PC-3 (cell line): ENCODE data around the gene DDI2. TPM values are rescaled to one million over a fixed set of nuclear protein-coding genes. Genes with fewer than 3 reads are reported as not detected.

Experiments used
- ATAC-seq: fragments of 200-7000 bp; cut with Tn5 transposase; 2 replicates; pipeline ENCODE4 v1.9.1; 2020; ENCODE audit warnings: mild to moderate bottlenecking, moderate library complexity
- BruUV-seq: library from RNA; stranded (reverse); fragments of 400-500 nt; replicated peaks from 2 replicates; lab custom pipeline; 2021; lab: Mats Ljungman, UMichigan
- CTCF ChIA-PET: fragments of 300-600 bp; sonication (Branson Sonifier 250); formaldehyde crosslinking; loops from one replicate; lab custom pipeline; 2022; ENCODE audit warnings: antibody characterized with exemption; lab: Charles Lee
- POLR2A ChIA-PET: fragments of 300-600 bp; sonication (Branson Sonifier 250); formaldehyde crosslinking; loops from one replicate; lab custom pipeline; 2022; ENCODE audit warnings: antibody characterized with exemption; ENCODE audit not compliant: unreplicated experiment; lab: Charles Lee
- DNase-seq: peaks from one replicate; pipeline ENCODE4 v3.0.0-alpha.2; 2015
- H2AFZ ChIP-seq: fragments of 300-600 bp; sonication (generic); 2 replicates; pipeline ENCODE4 v1.6.0; 2016; ENCODE audit warnings: antibody characterized with exemption, low read length
- H3F3A ChIP-seq: fragments of 300-600 bp; sonication (generic); one replicate; pipeline ENCODE4 v1.6.0; 2017; ENCODE audit warnings: antibody characterized with exemption, low read length, control low read depth, mild to moderate bottlenecking; ENCODE audit not compliant: unreplicated experiment
- H3K27ac ChIP-seq: fragments of 300-600 bp; sonication (generic); 2 replicates; pipeline ENCODE4 v1.5.1; 2016; ENCODE audit warnings: mild to moderate bottlenecking, low read length
- H3K27me3 ChIP-seq: fragments of 300-600 bp; sonication (generic); 2 replicates; pipeline ENCODE4 v1.6.1; 2016; ENCODE audit warnings: low read length, mixed read lengths
- H3K36me3 ChIP-seq: fragments of 300-600 bp; sonication (generic); 2 replicates; pipeline ENCODE4 v1.6.1; 2016; ENCODE audit warnings: low read depth, mixed run types, low read length, mixed read lengths
- H3K4me1 ChIP-seq: fragments of 300-600 bp; sonication (generic); 2 replicates; pipeline ENCODE4 v1.5.1; 2016; ENCODE audit warnings: low read length; ENCODE audit not compliant: insufficient read depth
- H3K4me2 ChIP-seq: fragments of 300-600 bp; sonication (generic); 2 replicates; pipeline ENCODE4 v1.6.0; 2016; ENCODE audit warnings: low read length
- H3K4me3 ChIP-seq: fragments of 300-600 bp; sonication (generic); 2 replicates; pipeline ENCODE4 v1.5.1; 2016; ENCODE audit warnings: mild to moderate bottlenecking, low read length, mixed read lengths
- H3K79me2 ChIP-seq: fragments of 300-600 bp; sonication (generic); 2 replicates; pipeline ENCODE4 v1.6.1; 2017; ENCODE audit warnings: low read length, mixed read lengths
- H3K9ac ChIP-seq: fragments of 300-600 bp; sonication (generic); 2 replicates; pipeline ENCODE4 v1.6.0; 2016; ENCODE audit warnings: mild to moderate bottlenecking, low read length
- H3K9me2 ChIP-seq: fragments of 300-600 bp; sonication (generic); replicated peaks from 2 replicates; pipeline ENCODE4 v1.6.1; 2016; ENCODE audit warnings: mixed run types, low read length, mixed read lengths
- H3K9me3 ChIP-seq: fragments of 300-600 bp; sonication (generic); 2 replicates; pipeline ENCODE4 v1.6.1; 2016; ENCODE audit warnings: low read length, mixed read lengths
- H4K20me1 ChIP-seq: fragments of 300-600 bp; sonication (generic); 2 replicates; pipeline ENCODE4 v1.6.1; 2016; ENCODE audit warnings: low read length, mixed read lengths
- CTCF ChIP-seq: fragments of 300-600 bp; sonication (generic); conservative IDR thresholded peaks from 2 replicates; pipeline ENCODE4 v1.5.1; 2017; ENCODE audit warnings: antibody characterized with exemption, low read depth, mild to moderate bottlenecking, low read length
- EZH2 ChIP-seq: fragments of 300-600 bp; sonication (generic); IDR thresholded peaks from one replicate; pipeline ENCODE4 v1.6.1; 2017; ENCODE audit warnings: antibody characterized with exemption, mild to moderate bottlenecking, low read length; ENCODE audit not compliant: unreplicated experiment
- EZH2phosphoT487 ChIP-seq: fragments of 300-600 bp; sonication (generic); IDR thresholded peaks from 2 replicates; pipeline ENCODE4 v1.6.1; 2018; ENCODE audit warnings: mild to moderate bottlenecking, antibody characterized with exemption, low read length, borderline replicate concordance
- intact Hi-C: fragments of 100-400 bp; cut with micrococcal nuclease; formaldehyde crosslinking; loops from 2 replicates; pipeline ENCODE4 v1.9.0; 2023
- total RNA-seq: library from RNA; depleted of rRNA; stranded (reverse); fragments of >200 nt; gene quantifications from 2 replicates; pipeline ENCODE4 v1.2.3, GENCODE V29; 2014

The DDI2 gene
- total RNA-seq, 1 experiment from 2014 or later, result 15.0 TPM

GRCh38 chr1:15704526-15705183 is 87.4 kb downstream of the DDI2 start:
- no peak overlapping the region for H3K4me2 ChIP-seq
- no peak overlapping the region for H3K4me3 ChIP-seq
- peaks cover 22% of the 10 kb centered on the region for H3K79me2 ChIP-seq
- no peak overlapping the region for H2AFZ ChIP-seq
- H3K4me1 ChIP-seq, result no peaks in the 10 kb centered on the region; the same call in 1 of the 2 replicates
- H3K36me3 ChIP-seq, result no peaks in the 10 kb centered on the region
- no peaks in the 10 kb centered on the region for H3K9me2 ChIP-seq
- no peak for ATAC-seq
- no peak overlapping the region for H3K9ac ChIP-seq
- POLR2A ChIA-PET, result interaction anchor here (0.6 kb wide), 2 partner anchors 37 to 42 kb away, joined by 3 to 4 read pairs; no protein-coding TSS in a partner anchor
- DNase-seq, result no peak
- intact Hi-C loops, result no loop called here
- BruUV-seq, result no TSS peak
- no peaks in the 10 kb centered on the region for H3K9me3 ChIP-seq
- H4K20me1 ChIP-seq, result no peaks in the 10 kb centered on the region
- TF ChIP-seq CTCF (no peak), EZH2phosphoT487 (no peak), EZH2 (no peak)
- CTCF ChIA-PET, result no interaction called here
- H3F3A ChIP-seq, result no peaks in the 10 kb centered on the region
- no peaks in the 10 kb centered on the region for H3K27me3 ChIP-seq
- no peak overlapping the region for H3K27ac ChIP-seq

- no peaks in the 10 kb centered on the region for H3K36me3 ChIP-seq
- H3K27ac ChIP-seq, result no peak overlapping the region
- H3F3A ChIP-seq, result no peaks in the 10 kb centered on the region
- H3K27me3 ChIP-seq, result no peaks in the 10 kb centered on the region
- ChIA-PET CTCF (no interaction called here), POLR2A (interaction anchor here (0.6 kb wide), 1 partner anchor 42 kb away, joined by 4 read pairs; no protein-coding TSS in a partner anchor)
- no peaks in the 10 kb centered on the region for H3K9me3 ChIP-seq
- intact Hi-C loops, result no loop called here
- TF ChIP-seq CTCF (no peak), EZH2phosphoT487 (no peak), EZH2 (no peak)
- no peak overlapping the region for H2AFZ ChIP-seq
- no peak for DNase-seq
- no TSS peak for BruUV-seq
- no peaks in the 10 kb centered on the region for H4K20me1 ChIP-seq
- H3K9ac ChIP-seq, result no peak overlapping the region
- H3K9me2 ChIP-seq, result no peaks in the 10 kb centered on the region
- H3K79me2 ChIP-seq, result peaks cover 19% of the 10 kb centered on the region
- no peaks in the 10 kb centered on the region; the same call in 1 of the 2 replicates for H3K4me1 ChIP-seq
- ATAC-seq, result no peak
- H3K4me3 ChIP-seq, result no peak overlapping the region
- no peak overlapping the region for H3K4me2 ChIP-seq
These were observed 87.9 kb downstream of the DDI2 start for GRCh38 chr1:15705184-15705566.

DNA sequence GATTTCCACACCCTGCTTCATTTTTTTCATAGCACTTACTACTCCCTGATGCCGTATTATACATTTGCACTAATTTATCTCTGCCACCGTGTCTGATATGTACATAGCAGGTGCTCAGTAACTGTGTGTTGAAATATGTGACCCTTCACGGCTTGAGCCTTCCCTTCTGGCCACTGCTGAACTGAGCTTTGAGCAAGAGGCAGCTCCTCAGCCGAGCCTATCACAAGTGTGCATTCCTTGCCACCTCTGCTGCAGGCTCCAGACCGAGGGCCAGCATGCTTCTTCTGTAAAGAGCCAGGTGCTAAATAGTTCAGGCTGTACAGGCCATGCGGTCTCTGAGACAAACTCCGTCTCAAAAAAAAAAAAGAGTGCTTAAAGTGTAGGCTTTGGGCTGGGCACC is 89.5 kb downstream of the DDI2 start:
- Histone ChIP-seq H3K9me3 (no peaks in the 10 kb centered on the region), H3K4me1 (no peaks in the 10 kb centered on the region; the same call in 1 of the 2 replicates), H3K27me3 (no peaks in the 10 kb centered on the region), H3F3A (no peaks in the 10 kb centered on the region), H2AFZ (no peak overlapping the region), H3K4me2 (no peak overlapping the region), H3K27ac (no peak overlapping the region), H3K9me2 (no peaks in the 10 kb centered on the region), H3K4me3 (no peak overlapping the region), H3K9ac (no peak overlapping the region), H3K36me3 (no peaks in the 10 kb centered on the region), H3K79me2 (peaks cover 13% of the 10 kb centered on the region), H4K20me1 (no peaks in the 10 kb centered on the region)
- POLR2A ChIA-PET, result no interaction called here
- intact Hi-C loops, result no loop called here
- ATAC-seq (no peak), DNase-seq (no peak)
- CTCF ChIA-PET, result no interaction called here
- no TSS peak for BruUV-seq
- TF ChIP-seq EZH2phosphoT487 (no peak), EZH2 (no peak), CTCF (no peak)
